GM12878 (cell line): ENCODE data around the gene AGAP1. TPM values are rescaled to one million over a fixed set of nuclear protein-coding genes. Genes with fewer than 3 reads are reported as not detected.
"Not testable (repeated sequence)": the region's sequence is repeated elsewhere in the genome, so short reads cannot be mapped to it uniquely, and the experiment has no call there.

Source experiments
- ATAC-seq: fragments of 200-7000 bp; cut with Tn5 transposase; 3 replicates; pipeline ENCODE4 v1.9.1; 2020; ENCODE audit warnings: mild to moderate bottlenecking, moderate library complexity
- BruUV-seq: library from RNA; stranded (reverse); fragments of 400-500 nt; replicated peaks from 2 replicates; lab custom pipeline; 2021; lab: Mats Ljungman, UMichigan
- CTCF ChIA-PET: fragments of 300-600 bp; sonication (Branson Sonifier 250); formaldehyde crosslinking; extraction: SDS; loops from one replicate; lab custom pipeline; 2021; ENCODE audit warnings: inconsistent platforms; lab: Yijun Ruan, JAX
- POLR2A ChIA-PET: fragments of 350-600 bp; formaldehyde crosslinking; extraction: SDS; loops from one replicate; lab custom pipeline; 2021; ENCODE audit warnings: inconsistent platforms; lab: Charles Lee
- RAD21 ChIA-PET: fragments of 300-600 bp; sonication (Branson Sonifier 250); formaldehyde crosslinking; loops from one replicate; lab custom pipeline; 2023; ENCODE audit warnings: antibody characterized with exemption; ENCODE audit not compliant: unreplicated experiment; lab: Charles Lee
- SMC1A ChIA-PET: fragments of 300-600 bp; sonication (Branson Sonifier 250); formaldehyde crosslinking; loops from one replicate; lab custom pipeline; 2023; ENCODE audit not compliant: unreplicated experiment, uncharacterized antibody; lab: Charles Lee
- DNase-seq: peaks from one replicate; pipeline ENCODE4 v3.0.0-alpha.2; 2011; ENCODE audit warnings: low read depth, low spot score
- FAIRE-seq: peaks from 3 replicates; lab custom pipeline; 2011; peaks lifted over from hg19 to GRCh38; lab: Jason Lieb, UNC
- H2AFZ ChIP-seq: 2 replicates; pipeline ENCODE4 v1.6.0; 2011; ENCODE audit warnings: low read depth, low read length, control low read depth; ENCODE audit not compliant: control insufficient read depth
- H3K27ac ChIP-seq: 2 replicates; pipeline ENCODE4 v1.5.1; 2011; ENCODE audit warnings: control low read depth; ENCODE audit not compliant: control insufficient read depth, insufficient read depth
- H3K27me3 ChIP-seq, 2 experiments: replicated peaks in 1 of 2; 2 replicates each; pipeline versions ENCODE4 v1.6.0 to v1.6.1; 2011; ENCODE audit warnings: low read length in 1 of 2; ENCODE audit not compliant: control insufficient read depth in 2 of 2, insufficient read depth in 2 of 2
- H3K36me3 ChIP-seq, 2 experiments: 2 replicates each; pipeline ENCODE4 v1.5.1; 2011; ENCODE audit warnings: low read length in 1 of 2; ENCODE audit not compliant: control insufficient read depth in 2 of 2, insufficient read depth in 2 of 2
- H3K4me1 ChIP-seq: 2 replicates; pipeline ENCODE4 v1.6.1; 2011; ENCODE audit warnings: mild to moderate bottlenecking, low read length, moderate library complexity, mixed read lengths; ENCODE audit not compliant: control insufficient read depth, insufficient read depth
- H3K4me2 ChIP-seq: 2 replicates; pipeline ENCODE4 v1.6.0; 2011; ENCODE audit warnings: control low read depth; ENCODE audit not compliant: control insufficient read depth, insufficient read depth
- H3K4me3 ChIP-seq: fragments of 200-600 bp; sonication (generic); 2 replicates; pipeline ENCODE4 v1.5.1; 2016
- H3K79me2 ChIP-seq: 2 replicates; pipeline ENCODE4 v1.6.0; 2011; ENCODE audit warnings: low read length; ENCODE audit not compliant: control insufficient read depth, insufficient read depth
- H3K9ac ChIP-seq: 2 replicates; pipeline ENCODE4 v1.8.0; 2011; ENCODE audit warnings: low read length, control low read depth, mixed read lengths; ENCODE audit not compliant: control insufficient read depth, insufficient read depth
- H3K9me3 ChIP-seq: replicated peaks from 3 replicates; pipeline ENCODE4 v1.5.1; 2011; ENCODE audit warnings: mild to moderate bottlenecking, low read length; ENCODE audit not compliant: control insufficient read depth, insufficient read depth
- H4K20me1 ChIP-seq: 2 replicates; pipeline ENCODE4 v1.6.0; 2011; ENCODE audit not compliant: control insufficient read depth, insufficient read depth
- BCL11A ChIP-seq: IDR thresholded peaks from 2 replicates; pipeline ENCODE4 v1.6.1; 2011; ENCODE audit warnings: low read depth, low read length
- HDAC2 ChIP-seq: fragments of 200-600 bp; sonication (generic); IDR thresholded peaks from 2 replicates; pipeline ENCODE4 v1.6.1; 2017
- JUNB ChIP-seq: IDR thresholded peaks from 2 replicates; pipeline ENCODE4 v1.6.1; 2016; ENCODE audit warnings: antibody characterized with exemption, mild to moderate bottlenecking
- LARP7 ChIP-seq: fragments of 450-650 bp; IDR thresholded peaks from 2 replicates; pipeline ENCODE4 v1.6.1; 2017; ENCODE audit warnings: mild to moderate bottlenecking
- MTA2 ChIP-seq: fragments of 450-650 bp; IDR thresholded peaks from 2 replicates; pipeline ENCODE4 v1.6.1; 2016; ENCODE audit warnings: low read depth, mild to moderate bottlenecking, moderate library complexity
- POLR2A ChIP-seq: IDR thresholded peaks from 2 replicates; pipeline ENCODE4 v1.6.1; 2011; ENCODE audit warnings: low read depth, mild to moderate bottlenecking, low read length
- POLR2AphosphoS2 ChIP-seq: IDR thresholded peaks from 2 replicates; pipeline ENCODE4 v1.6.1; 2011; ENCODE audit warnings: low read depth, mild to moderate bottlenecking, low read length, improper control_type of control experiment, moderate library complexity
- RFX5 ChIP-seq: IDR thresholded peaks from 2 replicates; pipeline ENCODE4 v1.6.1; 2011; ENCODE audit warnings: low read depth, low read length, improper control_type of control experiment
- STAT1 ChIP-seq: fragments of 450-650 bp; conservative IDR thresholded peaks from 2 replicates; pipeline ENCODE4 v1.6.1; 2014; ENCODE audit warnings: antibody characterized with exemption, mild to moderate bottlenecking
- ZNF622 ChIP-seq: fragments of 450-650 bp; IDR thresholded peaks from 2 replicates; pipeline ENCODE4 v1.6.1; 2017; ENCODE audit warnings: mild to moderate bottlenecking, inconsistent platforms
- WGBS: methylation state at CpG from one replicate; pipeline ENCODE4 v1.1.6; 2016; ENCODE audit warnings: low lambda C conversion rate; ENCODE audit not compliant: insufficient replicate concordance, insufficient coverage; ENCODE audit errors: missing lambda C conversion rate; 5-methylcytosine and 5-hydroxymethylcytosine counted together
- in situ Hi-C: fragments of 300-500 bp; cut with MboI; formaldehyde crosslinking; loops from 9 replicates; pipeline ENCODE4 v1.14.3; 2018; ENCODE audit warnings: mixed read lengths
- intact Hi-C: fragments of 100-400 bp; cut with micrococcal nuclease; formaldehyde crosslinking; loops from one replicate; pipeline ENCODE4 v1.14.2; 2022; ENCODE audit not compliant: unreplicated experiment
- polyA plus RNA-seq, 11 experiments: library from polyadenylated mRNA; depleted of rRNA in 4 of 11; unstranded in 6 of 11; stranded (reverse) in 5 of 11; fragments of >200 nt; fragmentation: Nextera tagmentation in 4 of 11; fragmentation: Illumina TruSeq in 1 of 11; extraction: Ambion mirVana in 4 of 11; extraction: Trizol in 1 of 11; gene quantifications; 1 replicate in 1 of 11; 2 replicates in 10 of 11; pipeline versions ENCODE4 v1.2.1 to v1.2.3, GENCODE V29; 2011 to 2016; ENCODE audit warnings: inconsistent platforms in 2 of 11, missing spikeins in 2 of 11, low read depth in 1 of 11
- total RNA-seq, 4 experiments: library from RNA; depleted of rRNA in 3 of 4; stranded (reverse); fragments of >200 nt in 3 of 4; fragmentation: Illumina TruSeq in 1 of 4; extraction: Trizol in 1 of 4; gene quantifications; 2 replicates each; pipeline versions ENCODE4 v1.2.1 to v1.2.3, GENCODE V29; 2013 to 2021
- TF ChIP-seq, protein P1 (sequence below): fragments of 150-350 bp; IDR thresholded peaks from 2 replicates; pipeline ENCODE4 v1.6.1; 2016; ENCODE audit warnings: low read depth, low read length
- TF ChIP-seq, protein P2 (sequence below): IDR thresholded peaks from 2 replicates; pipeline ENCODE4 v1.6.1; 2012; ENCODE audit warnings: low read depth, low read length, improper control_type of control experiment
- TF ChIP-seq, protein P3 (sequence below): IDR thresholded peaks from 2 replicates; pipeline ENCODE4 v1.6.1; 2011; ENCODE audit warnings: mild to moderate bottlenecking, low read depth, low read length, moderate library complexity; ENCODE audit not compliant: insufficient replicate concordance

The AGAP1 gene
- total and polyA plus RNA-seq, 10 of the 15 experiments (the other 5 are each of a cell fraction or from before 2014, with no cell fraction given) = 0.05 to 0.15 (median 0.06) TPM; not detected in 7

DNA sequence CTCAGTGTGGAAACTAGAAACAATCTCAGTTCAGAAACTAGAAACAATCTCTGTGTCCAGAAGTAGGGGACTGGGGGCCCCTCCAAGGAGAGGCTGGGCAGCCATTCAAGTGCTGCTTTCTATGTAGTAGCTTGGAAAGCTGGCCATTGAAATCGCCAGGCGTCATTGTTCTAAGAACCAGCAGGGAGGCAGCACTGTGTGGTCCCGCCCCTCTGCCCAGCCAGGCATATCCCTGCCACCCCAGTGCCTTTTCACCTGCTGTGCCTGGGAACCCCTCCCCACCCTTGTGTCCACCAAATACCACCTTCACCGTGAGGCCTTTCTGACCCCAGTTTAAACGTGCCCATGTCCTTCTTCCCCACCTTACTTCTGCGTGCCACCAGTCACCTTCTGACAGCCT lies 452.7 kb downstream of the AGAP1 start:
- no peaks in the 10 kb centered on the region for H3K4me1 ChIP-seq
- no peaks in the 10 kb centered on the region for H3K79me2 ChIP-seq
- FAIRE-seq = no peak
- no peak overlapping the region for H3K4me2 ChIP-seq
- WGBS = 35% methylated on average over 6 of the region's 6 CpGs
- DNase-seq = no peak
- no peaks in the 10 kb centered on the region for H3K9me3 ChIP-seq
- no peak for TF ChIP-seq ZNF622
- no peak for TF ChIP-seq POLR2AphosphoS2
- no peak for TF ChIP-seq MTA2
- no peak for TF ChIP-seq BCL11A
- TF ChIP-seq, protein P1, sequence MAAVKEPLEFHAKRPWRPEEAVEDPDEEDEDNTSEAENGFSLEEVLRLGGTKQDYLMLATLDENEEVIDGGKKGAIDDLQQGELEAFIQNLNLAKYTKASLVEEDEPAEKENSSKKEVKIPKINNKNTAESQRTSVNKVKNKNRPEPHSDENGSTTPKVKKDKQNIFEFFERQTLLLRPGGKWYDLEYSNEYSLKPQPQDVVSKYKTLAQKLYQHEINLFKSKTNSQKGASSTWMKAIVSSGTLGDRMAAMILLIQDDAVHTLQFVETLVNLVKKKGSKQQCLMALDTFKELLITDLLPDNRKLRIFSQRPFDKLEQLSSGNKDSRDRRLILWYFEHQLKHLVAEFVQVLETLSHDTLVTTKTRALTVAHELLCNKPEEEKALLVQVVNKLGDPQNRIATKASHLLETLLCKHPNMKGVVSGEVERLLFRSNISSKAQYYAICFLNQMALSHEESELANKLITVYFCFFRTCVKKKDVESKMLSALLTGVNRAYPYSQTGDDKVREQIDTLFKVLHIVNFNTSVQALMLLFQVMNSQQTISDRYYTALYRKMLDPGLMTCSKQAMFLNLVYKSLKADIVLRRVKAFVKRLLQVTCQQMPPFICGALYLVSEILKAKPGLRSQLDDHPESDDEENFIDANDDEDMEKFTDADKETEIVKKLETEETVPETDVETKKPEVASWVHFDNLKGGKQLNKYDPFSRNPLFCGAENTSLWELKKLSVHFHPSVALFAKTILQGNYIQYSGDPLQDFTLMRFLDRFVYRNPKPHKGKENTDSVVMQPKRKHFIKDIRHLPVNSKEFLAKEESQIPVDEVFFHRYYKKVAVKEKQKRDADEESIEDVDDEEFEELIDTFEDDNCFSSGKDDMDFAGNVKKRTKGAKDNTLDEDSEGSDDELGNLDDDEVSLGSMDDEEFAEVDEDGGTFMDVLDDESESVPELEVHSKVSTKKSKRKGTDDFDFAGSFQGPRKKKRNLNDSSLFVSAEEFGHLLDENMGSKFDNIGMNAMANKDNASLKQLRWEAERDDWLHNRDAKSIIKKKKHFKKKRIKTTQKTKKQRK = no peak
- TF ChIP-seq POLR2A = no peak
- no peak for TF ChIP-seq LARP7
- TF ChIP-seq, protein P2, sequence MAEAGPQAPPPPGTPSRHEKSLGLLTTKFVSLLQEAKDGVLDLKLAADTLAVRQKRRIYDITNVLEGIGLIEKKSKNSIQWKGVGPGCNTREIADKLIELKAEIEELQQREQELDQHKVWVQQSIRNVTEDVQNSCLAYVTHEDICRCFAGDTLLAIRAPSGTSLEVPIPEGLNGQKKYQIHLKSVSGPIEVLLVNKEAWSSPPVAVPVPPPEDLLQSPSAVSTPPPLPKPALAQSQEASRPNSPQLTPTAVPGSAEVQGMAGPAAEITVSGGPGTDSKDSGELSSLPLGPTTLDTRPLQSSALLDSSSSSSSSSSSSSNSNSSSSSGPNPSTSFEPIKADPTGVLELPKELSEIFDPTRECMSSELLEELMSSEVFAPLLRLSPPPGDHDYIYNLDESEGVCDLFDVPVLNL = no peak
- TF ChIP-seq JUNB = no peak
- TF ChIP-seq HDAC2 = no peak
- no peak for TF ChIP-seq STAT1
- TF ChIP-seq, protein P3, sequence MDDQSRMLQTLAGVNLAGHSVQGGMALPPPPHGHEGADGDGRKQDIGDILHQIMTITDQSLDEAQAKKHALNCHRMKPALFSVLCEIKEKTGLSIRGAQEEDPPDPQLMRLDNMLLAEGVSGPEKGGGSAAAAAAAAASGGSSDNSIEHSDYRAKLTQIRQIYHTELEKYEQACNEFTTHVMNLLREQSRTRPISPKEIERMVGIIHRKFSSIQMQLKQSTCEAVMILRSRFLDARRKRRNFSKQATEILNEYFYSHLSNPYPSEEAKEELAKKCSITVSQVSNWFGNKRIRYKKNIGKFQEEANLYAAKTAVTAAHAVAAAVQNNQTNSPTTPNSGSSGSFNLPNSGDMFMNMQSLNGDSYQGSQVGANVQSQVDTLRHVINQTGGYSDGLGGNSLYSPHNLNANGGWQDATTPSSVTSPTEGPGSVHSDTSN = no peak
- TF ChIP-seq RFX5 = no peak
- H3K4me3 ChIP-seq = no peak overlapping the region
- no peaks in the 10 kb centered on the region for H4K20me1 ChIP-seq
- H3K27me3 ChIP-seq = no peaks in the 10 kb centered on the region
- SMC1A ChIA-PET = no interaction called here
- CTCF ChIA-PET = no interaction called here
- ATAC-seq = no peak
- in situ Hi-C loops = no loop called here
- no TSS peak for BruUV-seq
- RAD21 ChIA-PET = no interaction called here
- no peak overlapping the region for H2AFZ ChIP-seq
- H3K9ac ChIP-seq = no peak overlapping the region
- POLR2A ChIA-PET = no interaction called here
- intact Hi-C loops = no loop called here
- H3K36me3 ChIP-seq = no peaks in the 10 kb centered on the region
- no peak overlapping the region for H3K27ac ChIP-seq

DNA sequence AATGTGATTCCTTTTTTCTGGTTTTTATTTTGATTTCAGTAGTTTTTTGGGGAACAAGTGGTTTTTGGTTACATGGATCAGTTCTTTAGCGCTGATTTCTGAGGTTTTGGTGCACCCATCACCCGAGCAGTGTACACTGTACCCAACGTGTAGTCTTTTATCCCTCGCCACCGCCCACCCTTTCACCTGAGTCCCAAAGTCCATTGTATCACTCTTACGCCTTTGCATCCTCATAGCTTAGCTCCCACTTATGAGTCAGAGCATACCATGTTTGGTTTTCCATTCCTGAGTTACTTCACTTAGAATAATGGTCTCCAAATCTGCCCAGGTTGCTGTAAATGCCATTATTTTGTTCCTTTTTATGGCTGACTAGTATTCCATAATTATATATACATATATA lies 453.2 kb downstream of the AGAP1 start:
- H2AFZ ChIP-seq, DNase-seq, POLR2A ChIA-PET, BruUV-seq, H3K9me3 ChIP-seq, SMC1A ChIA-PET, H3K79me2 ChIP-seq, H3K4me1 ChIP-seq, CTCF ChIA-PET, in situ Hi-C loops, intact Hi-C loops, H3K27me3 ChIP-seq, FAIRE-seq, ATAC-seq, H3K36me3 ChIP-seq, H3K4me2 ChIP-seq, H3K9ac ChIP-seq, H4K20me1 ChIP-seq, H3K4me3 ChIP-seq, H3K27ac ChIP-seq, RAD21 ChIA-PET: not testable (repeated sequence)
- 19% methylated on average over 6 of the region's 6 CpGs for WGBS
